ENCODE measurements around the gene FAM222B.
"Not testable (repeated sequence)": the region's sequence is repeated elsewhere in the genome, so short reads cannot be mapped to it uniquely, and the experiment has no call there.

FAM222B gene

DNA sequence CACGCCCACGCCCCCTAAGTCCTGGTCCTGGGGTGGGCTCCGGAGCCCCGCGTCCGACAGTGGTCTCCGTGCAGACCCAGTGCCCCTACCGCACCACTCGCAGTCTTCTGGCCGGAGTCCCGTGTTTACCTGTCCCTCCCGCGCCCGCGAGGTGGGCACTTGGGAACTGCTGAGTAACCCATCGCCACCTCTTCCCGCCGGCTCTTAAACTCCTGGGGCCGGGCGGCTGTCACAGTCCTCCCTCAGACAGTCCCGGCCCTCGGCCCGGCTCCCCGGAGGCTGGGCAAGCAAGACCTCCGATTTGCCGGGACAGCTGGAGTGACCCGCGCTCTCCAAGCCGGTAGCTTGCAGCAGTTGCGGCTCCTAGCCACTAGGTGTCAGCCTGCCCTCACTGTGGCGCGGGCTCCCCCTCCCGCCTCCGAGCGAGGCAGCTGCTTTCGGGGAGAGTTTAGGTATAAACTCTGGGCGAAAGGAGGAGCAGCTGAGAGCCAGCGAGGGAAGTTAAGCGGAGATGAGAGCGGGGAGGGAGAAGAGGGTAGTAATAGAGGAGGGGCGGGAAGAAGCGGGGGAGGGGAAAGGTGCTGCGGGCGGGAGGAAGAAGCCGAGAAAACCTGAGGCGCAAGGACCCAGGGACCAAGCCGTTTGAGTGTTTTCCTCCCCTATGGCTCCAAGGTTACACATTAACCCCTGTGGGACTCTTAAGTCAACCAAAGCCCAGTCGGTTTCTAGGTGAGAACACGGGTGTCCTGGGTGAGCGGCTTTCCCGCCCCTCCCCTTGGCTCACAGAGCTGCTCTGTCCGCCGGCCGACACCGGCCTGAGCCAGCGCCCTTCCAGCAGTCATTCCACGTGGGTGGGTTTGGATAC, 115.7 kb downstream of the FAM222B start:
- DNase-seq (ENCODE audit: low spot score): peak; percentile 96

GRCh38 chr17:28726226-28726626, 116.4 kb downstream of the FAM222B start, which contains the start of gene TLCD1:
TLCD1 (minus strand) TSS chr17:28726233; CDS start chr17:28726097, 136 bp downstream.
- peak; percentile 87 for DNase-seq (ENCODE audit: low spot score)

- peak; percentile 87 for DNase-seq (ENCODE audit: low spot score)
Observed at GRCh38 chr17:28725660-28726225, 116.8 kb downstream of the FAM222B start.

GRCh38 chr17:28725166-28725659, 117.4 kb downstream of the FAM222B start:
- DNase-seq (ENCODE audit: low spot score): peak; percentile 88

DNA sequence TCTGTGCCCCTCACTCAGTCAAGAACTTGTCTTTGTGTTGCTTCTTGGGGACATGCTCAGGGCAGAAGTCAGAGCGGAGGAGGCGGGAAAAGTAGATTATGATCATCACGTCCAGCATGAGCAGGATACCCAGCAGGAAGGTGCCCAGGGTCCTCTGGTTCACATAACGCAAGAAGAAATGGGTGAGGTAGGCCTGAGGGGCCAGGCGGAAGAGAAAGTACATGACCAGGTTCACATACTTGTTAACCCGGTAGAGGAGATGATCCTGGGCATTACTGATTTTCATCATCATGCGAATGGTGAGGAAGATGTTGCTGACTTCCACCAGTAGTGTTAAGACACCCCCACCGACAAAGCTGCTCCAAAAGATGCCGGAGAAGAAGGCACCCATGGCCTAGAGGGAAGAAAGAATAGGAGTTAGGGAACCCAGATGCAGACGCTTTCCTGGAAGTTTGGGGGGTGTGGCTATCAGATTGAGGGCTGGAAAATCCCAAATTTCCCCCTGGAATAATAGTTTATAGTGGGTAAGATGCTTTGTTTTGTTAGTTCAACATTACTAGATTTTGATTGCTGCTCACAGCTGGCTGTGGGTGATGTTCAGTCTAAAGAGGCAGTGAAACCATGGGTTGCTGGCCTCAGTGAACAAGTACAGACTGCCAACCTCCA, 118.0 kb downstream of the FAM222B start:
- peak; percentile 66 for DNase-seq (ENCODE audit: low spot score)

GRCh38 chr17:28723836-28724499, 118.6 kb downstream of the FAM222B start:
- peak; percentile 48 for DNase-seq (ENCODE audit: low spot score)

GRCh38 chr17:28723159-28723835, 119.3 kb downstream of the FAM222B start:
- peak; percentile 25 for DNase-seq (ENCODE audit: low spot score)

DNA sequence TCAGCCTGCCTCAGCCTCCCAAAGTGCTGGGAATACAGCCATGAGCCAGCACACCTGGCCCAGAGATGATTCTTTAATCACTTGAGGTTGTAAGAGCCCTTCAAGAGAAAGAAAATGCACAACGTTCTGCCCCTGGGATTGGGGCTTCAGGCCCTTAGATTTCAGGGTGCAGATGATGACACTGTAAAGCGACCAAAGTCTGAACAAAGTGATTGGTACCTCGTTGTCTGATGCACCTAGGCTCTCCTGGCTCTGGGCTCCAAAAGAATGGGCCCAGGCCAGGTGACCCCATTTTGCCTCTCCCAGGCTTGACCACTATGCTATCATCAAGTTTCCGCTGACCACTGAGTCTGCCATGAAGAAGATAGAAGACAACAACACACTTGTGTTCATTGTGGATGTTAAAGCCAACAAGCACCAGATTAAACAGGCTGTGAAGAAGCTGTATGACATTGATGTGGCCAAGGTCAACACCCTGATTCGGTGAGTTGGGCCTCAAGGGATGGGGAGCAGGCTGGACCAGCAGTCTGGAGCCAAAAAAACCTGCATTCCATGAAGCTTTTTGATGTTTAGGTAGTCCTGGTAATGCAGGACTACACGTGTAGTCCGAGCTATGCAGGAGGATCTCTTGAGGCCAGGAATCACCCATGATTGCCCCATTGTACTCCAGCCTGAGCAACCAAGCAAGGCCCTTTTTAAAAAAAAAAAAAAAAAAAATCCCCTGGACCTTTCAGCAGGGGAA, 120.0 kb downstream of the FAM222B start:
- DNase-seq (ENCODE audit: low spot score): no peak

GRCh38 chr17:28720997-28721329, 121.6 kb downstream of the FAM222B start:
- DNase-seq (ENCODE audit: low spot score): not testable (repeated sequence)

GRCh38 chr17:28720247-28720996, 122.2 kb downstream of the FAM222B start:
- DNase-seq (ENCODE audit: low spot score): peak; percentile 66

DNA sequence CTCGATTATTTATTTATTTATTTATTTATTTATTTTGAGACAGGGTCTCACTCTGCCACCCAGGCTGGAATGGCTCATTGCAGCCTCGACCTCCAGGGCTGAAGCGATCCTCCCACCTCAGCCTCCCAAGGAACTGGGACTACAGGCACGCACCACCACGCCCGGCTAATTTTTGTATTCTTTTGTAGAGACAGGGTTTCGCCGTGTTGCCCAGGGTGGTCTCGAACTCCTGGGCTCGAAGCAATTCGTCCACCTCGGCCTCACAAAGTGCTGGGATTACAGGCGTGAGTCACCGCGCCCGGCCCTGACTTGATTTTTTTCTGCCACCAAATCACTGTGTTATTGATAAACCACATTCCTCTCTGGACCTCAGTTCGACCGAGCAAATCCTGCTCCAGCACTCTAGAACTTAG, 123.6 kb downstream of the FAM222B start:
- DNase-seq (ENCODE audit: low spot score): no peak

DNA sequence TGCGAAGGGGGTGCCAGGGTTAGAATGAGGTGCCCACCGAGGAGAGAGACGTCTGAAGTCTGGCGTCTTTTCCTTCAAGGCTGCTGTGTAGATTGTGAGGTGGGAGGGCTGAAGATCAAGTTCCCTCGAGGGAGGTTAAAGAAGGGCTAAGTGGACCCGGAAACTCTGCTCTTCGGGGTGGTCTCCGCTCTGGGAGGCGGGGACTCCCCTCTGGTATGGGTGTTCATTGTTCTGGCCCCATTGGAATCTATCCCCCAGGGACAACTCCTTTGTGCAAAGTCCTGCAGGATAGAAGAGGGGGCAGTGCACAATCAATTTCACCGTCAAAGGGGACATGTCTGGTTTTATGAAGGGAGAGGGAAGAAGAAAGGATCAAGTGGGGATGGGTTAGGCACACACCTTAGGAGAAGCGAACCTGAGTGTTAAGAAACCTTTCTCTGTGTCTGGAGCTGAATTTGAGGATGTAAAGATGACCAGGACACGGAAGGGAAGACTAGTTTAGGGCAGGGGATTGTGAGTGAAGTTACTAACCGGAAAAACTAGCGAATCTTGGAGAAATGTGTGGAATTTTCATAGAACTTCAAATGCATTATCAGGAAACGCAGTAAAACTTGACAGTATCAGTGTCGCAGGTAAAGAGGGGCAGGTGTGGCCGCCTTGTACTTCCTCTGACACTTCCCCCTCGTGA, 124.1 kb downstream of the FAM222B start:
- DNase-seq (ENCODE audit: low spot score): no peak

- no peak for DNase-seq (ENCODE audit: low spot score)
Observed at GRCh38 chr17:28717578-28718332, 124.8 kb downstream of the FAM222B start, which contains the start of gene RAB34. RAB34 (minus strand) TSS chr17:28717868; CDS start chr17:28717266, 602 bp downstream.

- DNase-seq (ENCODE audit: low spot score): no peak
Observed at GRCh38 chr17:28716740-28717577, 125.6 kb downstream of the FAM222B start.

- no peak for DNase-seq (ENCODE audit: low spot score)
Observed at GRCh38 chr17:28715217-28715616, 127.4 kb downstream of the FAM222B start.

- DNase-seq (ENCODE audit: low spot score): no peak
Observed at GRCh38 chr17:28714281-28714680, 128.3 kb downstream of the FAM222B start.

- no peak for DNase-seq (ENCODE audit: low spot score)
Observed at GRCh38 chr17:28712705-28713415, 129.7 kb downstream of the FAM222B start.

Data from NAMALWA (cell line).